H9 (cell line): ENCODE results near the gene MAP2. TPM values are rescaled to one million over a fixed set of nuclear protein-coding genes. Genes with fewer than 3 reads are reported as not detected.

ENCODE experiments used
- DNase-seq: peaks from one replicate; pipeline ENCODE4 v3.0.0-alpha.2; 2017
- H2AFZ ChIP-seq: one replicate; pipeline ENCODE4 v1.6.1; 2013; ENCODE audit warnings: mild to moderate bottlenecking, low read length, control low read depth, moderate library complexity
- H2AK5ac ChIP-seq: 2 replicates; pipeline ENCODE4 v1.6.1; 2013; ENCODE audit warnings: low read length, control low read depth, mixed read lengths; ENCODE audit not compliant: insufficient read length
- H2BK120ac ChIP-seq: one replicate; pipeline ENCODE4 v1.6.1; 2013; ENCODE audit warnings: low read depth, mild to moderate bottlenecking, low read length, control low read depth, inconsistent platforms; ENCODE audit not compliant: poor library complexity, severe bottlenecking
- H2BK12ac ChIP-seq: 2 replicates; pipeline ENCODE4 v1.6.1; 2013; ENCODE audit warnings: low read length, control low read depth, mixed read lengths, low read depth; ENCODE audit not compliant: insufficient read length
- H2BK15ac ChIP-seq: 2 replicates; pipeline ENCODE4 v1.6.1; 2013; ENCODE audit warnings: low read depth, low read length, control low read depth
- H2BK20ac ChIP-seq: one replicate; pipeline ENCODE4 v1.6.1; 2013; ENCODE audit warnings: low read depth, mild to moderate bottlenecking, low read length, control low read depth, inconsistent platforms; ENCODE audit not compliant: poor library complexity, severe bottlenecking
- H2BK5ac ChIP-seq: 2 replicates; pipeline ENCODE4 v1.6.1; 2013; ENCODE audit warnings: low read length, control low read depth, mixed read lengths; ENCODE audit not compliant: insufficient read length
- H3K14ac ChIP-seq: 2 replicates; pipeline ENCODE4 v1.6.1; 2013; ENCODE audit warnings: low read length, control low read depth; ENCODE audit not compliant: insufficient read depth
- H3K18ac ChIP-seq: 2 replicates; pipeline ENCODE4 v1.6.1; 2013; ENCODE audit warnings: low read depth, mild to moderate bottlenecking, mixed read lengths, low read length, control low read depth; ENCODE audit not compliant: insufficient read length
- H3K23ac ChIP-seq: 2 replicates; pipeline ENCODE4 v1.6.1; 2013; ENCODE audit warnings: low read length, control low read depth, mixed read lengths, low read depth; ENCODE audit not compliant: insufficient read length
- H3K23me2 ChIP-seq: 2 replicates; pipeline ENCODE4 v1.6.1; 2013; ENCODE audit warnings: low read depth, mild to moderate bottlenecking, mixed read lengths, low read length, control low read depth; ENCODE audit not compliant: insufficient read length, poor library complexity, severe bottlenecking
- H3K27ac ChIP-seq: 2 replicates; pipeline ENCODE4 v1.5.1; 2013; ENCODE audit warnings: low read length, control low read depth, mixed read lengths, low read depth; ENCODE audit not compliant: insufficient read length
- H3K27me3 ChIP-seq: 2 replicates; pipeline ENCODE4 v1.6.1; 2013; ENCODE audit warnings: low read length, control low read depth, inconsistent platforms; ENCODE audit not compliant: insufficient read depth
- H3K4ac ChIP-seq: 2 replicates; pipeline ENCODE4 v1.6.1; 2013; ENCODE audit warnings: low read depth, mild to moderate bottlenecking, control low read depth, inconsistent platforms, low read length, moderate library complexity
- H3K4me1 ChIP-seq: 2 replicates; pipeline ENCODE4 v1.6.1; 2013; ENCODE audit warnings: low read length, control low read depth, inconsistent platforms; ENCODE audit not compliant: insufficient read depth
- H3K4me2 ChIP-seq: 2 replicates; pipeline ENCODE4 v1.6.1; 2013; ENCODE audit warnings: low read length, control low read depth, mixed read lengths; ENCODE audit not compliant: insufficient read length, insufficient read depth
- H3K56ac ChIP-seq: 2 replicates; pipeline ENCODE4 v1.6.1; 2013; ENCODE audit warnings: low read depth, mild to moderate bottlenecking, mixed read lengths, low read length, control low read depth; ENCODE audit not compliant: insufficient read length
- H3K79me1 ChIP-seq: 2 replicates; pipeline ENCODE4 v1.6.1; 2013; ENCODE audit warnings: low read depth, mild to moderate bottlenecking, moderate library complexity, low read length, control low read depth, inconsistent platforms; ENCODE audit not compliant: insufficient read depth, poor library complexity, severe bottlenecking
- H3K79me2 ChIP-seq: 2 replicates; pipeline ENCODE4 v1.6.1; 2013; ENCODE audit warnings: low read length, control low read depth, inconsistent platforms; ENCODE audit not compliant: insufficient read depth
- H3K9ac ChIP-seq: 2 replicates; pipeline ENCODE4 v1.6.1; 2013; ENCODE audit warnings: low read length, control low read depth, mixed read lengths; ENCODE audit not compliant: insufficient read length; ENCODE audit errors: extremely low read depth
- H3K9me3 ChIP-seq: one replicate; pipeline ENCODE4 v1.6.1; 2013; ENCODE audit warnings: low read depth, low read length, inconsistent platforms; ENCODE audit not compliant: control insufficient read depth
- H3T11ph ChIP-seq: one replicate; pipeline ENCODE4 v1.6.1; 2013; ENCODE audit warnings: mild to moderate bottlenecking, low read length, control low read depth, inconsistent platforms
- H4K20me1 ChIP-seq: one replicate; pipeline ENCODE4 v1.6.1; 2013; ENCODE audit not compliant: control insufficient read depth, insufficient read length, insufficient read depth
- H4K5ac ChIP-seq: 2 replicates; pipeline ENCODE4 v1.6.1; 2013; ENCODE audit warnings: low read depth, mild to moderate bottlenecking, mixed read lengths, low read length, control low read depth; ENCODE audit not compliant: insufficient read length
- H4K8ac ChIP-seq: replicated peaks from 2 replicates; pipeline ENCODE4 v1.6.1; 2013; ENCODE audit warnings: low read length, control low read depth, mixed read lengths, low read depth; ENCODE audit not compliant: insufficient read length
- H4K91ac ChIP-seq: 2 replicates; pipeline ENCODE4 v1.6.1; 2013; ENCODE audit warnings: low read depth, mild to moderate bottlenecking, moderate library complexity, mixed read lengths, low read length, control low read depth; ENCODE audit not compliant: insufficient read length
- H3K27ac Mint-ChIP-seq, 3 experiments: 2 replicates in 2 of 3; 3 replicates in 1 of 3; pipeline ENCODE4 v1.8.0; 2020 to 2021; ENCODE audit warnings: mixed read lengths in 3 of 3, mild to moderate bottlenecking in 1 of 3, moderate library complexity in 1 of 3
- H3K27me3 Mint-ChIP-seq: 2 replicates; pipeline ENCODE4 v1.8.0; 2021; ENCODE audit warnings: low read depth, mild to moderate bottlenecking, moderate library complexity, mixed read lengths
- H3K36me3 Mint-ChIP-seq, 3 experiments: 2 replicates in 2 of 3; 3 replicates in 1 of 3; pipeline ENCODE4 v1.8.0; 2020 to 2021; ENCODE audit warnings: low read depth in 3 of 3, mixed read lengths in 3 of 3; ENCODE audit not compliant: insufficient read depth in 1 of 3
- H3K4me1 Mint-ChIP-seq, 2 experiments: 2 replicates each; pipeline ENCODE4 v1.8.0; 2020; ENCODE audit warnings: mixed read lengths in 2 of 2
- H3K4me3 Mint-ChIP-seq, 2 experiments: 2 replicates in 1 of 2; 3 replicates in 1 of 2; pipeline ENCODE4 v1.8.0; 2020 to 2021; ENCODE audit warnings: mild to moderate bottlenecking in 2 of 2, mixed read lengths in 2 of 2, moderate library complexity in 1 of 2
- H3K9me3 Mint-ChIP-seq, 2 experiments: 2 replicates in 1 of 2; 3 replicates in 1 of 2; pipeline ENCODE4 v1.8.0; 2020; ENCODE audit warnings: mild to moderate bottlenecking in 2 of 2, mixed read lengths in 2 of 2, moderate library complexity in 1 of 2
- WGBS: extraction: QIAGEN DNeasy Blood & Tissue Kit; methylation state at CpG from one replicate; pipeline ENCODE4 v1.1.7; 2013; ENCODE audit warnings: missing lambda C conversion rate, low lambda C conversion rate, mixed read lengths; ENCODE audit not compliant: insufficient read length; ENCODE audit errors: extremely low coverage; 5-methylcytosine and 5-hydroxymethylcytosine counted together
- total RNA-seq: library from RNA; stranded (reverse); gene quantifications from 2 replicates; pipeline ENCODE4 v1.2.1, GENCODE V29; 2021
- TF ChIP-seq, protein P1 (sequence below): fragments of 200-600 bp; sonication (generic); conservative IDR thresholded peaks from 3 replicates; pipeline ENCODE4 v1.8.0; 2021; ENCODE audit warnings: antibody characterized with exemption, mild to moderate bottlenecking

Gene MAP2
- total RNA-seq, 1 experiment from 2014 or later, result 0.87 TPM

DNA sequence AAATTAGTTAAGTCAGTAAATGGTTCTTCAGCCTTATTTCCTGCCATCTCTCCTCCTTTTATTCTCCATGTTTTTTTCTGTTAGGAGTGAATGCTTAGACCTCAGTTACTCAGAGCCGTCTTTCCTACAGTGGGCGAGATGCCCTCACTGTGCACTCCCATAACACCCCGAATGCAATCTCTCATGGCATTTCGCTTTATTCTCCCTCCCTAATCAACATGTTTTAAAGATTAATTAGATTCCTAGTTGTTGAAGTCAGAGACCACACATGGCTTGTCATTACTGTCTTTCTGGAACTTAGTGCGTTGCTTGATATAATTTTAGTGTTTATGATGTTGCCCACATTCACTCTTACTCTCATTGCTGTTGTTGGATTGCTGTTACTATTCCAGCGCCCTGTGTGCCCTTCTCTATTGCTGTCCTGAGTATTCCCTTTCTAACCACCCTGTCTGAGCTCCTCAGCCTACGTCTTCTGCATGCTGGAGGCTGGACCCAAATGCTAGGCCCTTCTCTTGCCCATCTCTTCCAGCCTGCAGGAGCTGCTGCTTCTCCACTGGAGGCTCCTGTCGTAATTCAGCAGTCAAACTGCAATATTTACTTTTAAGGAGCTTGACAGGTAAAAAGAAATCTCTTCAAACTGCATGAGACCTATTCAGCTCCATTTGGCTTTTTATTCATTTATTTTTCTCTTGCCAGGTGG lies 99.3 kb downstream of the MAP2 start:
- Histone ChIP-seq H3K23me2 (no peaks in the 10 kb centered on the region), H3K4me2 (no peak overlapping the region), H3K9ac (no peak overlapping the region), H3K14ac (no peak overlapping the region), H3K9me3 (no peaks in the 10 kb centered on the region), H4K91ac (no peak overlapping the region), H4K8ac (no peak overlapping the region), H3K23ac (no peak overlapping the region), H4K20me1 (no peaks in the 10 kb centered on the region), H2BK15ac (no peak overlapping the region), H2BK5ac (no peak overlapping the region), H2BK12ac (no peak overlapping the region), H3T11ph (no peak overlapping the region), H3K27ac (no peak overlapping the region), H3K27me3 (peaks cover 12% of the 10 kb centered on the region; the same call in 1 of the 2 replicates), H3K79me2 (no peaks in the 10 kb centered on the region), H3K4ac (no peak overlapping the region), H2AFZ (no peak overlapping the region), H4K5ac (no peak overlapping the region), H2BK120ac (no peak overlapping the region), H3K4me1 (no peaks in the 10 kb centered on the region), H3K79me1 (no peaks in the 10 kb centered on the region), H2BK20ac (no peak overlapping the region), H3K56ac (no peak overlapping the region), H3K18ac (no peak overlapping the region), H2AK5ac (no peak overlapping the region)
- H3K36me3 Mint-ChIP-seq, result peaks cover 0 to 10% (median 3%) of the 10 kb centered on the region in 3 experiments; a peak in 3 of 7 replicates
- H3K27ac Mint-ChIP-seq, result no peak overlapping the region
- TF ChIP-seq, protein P1, sequence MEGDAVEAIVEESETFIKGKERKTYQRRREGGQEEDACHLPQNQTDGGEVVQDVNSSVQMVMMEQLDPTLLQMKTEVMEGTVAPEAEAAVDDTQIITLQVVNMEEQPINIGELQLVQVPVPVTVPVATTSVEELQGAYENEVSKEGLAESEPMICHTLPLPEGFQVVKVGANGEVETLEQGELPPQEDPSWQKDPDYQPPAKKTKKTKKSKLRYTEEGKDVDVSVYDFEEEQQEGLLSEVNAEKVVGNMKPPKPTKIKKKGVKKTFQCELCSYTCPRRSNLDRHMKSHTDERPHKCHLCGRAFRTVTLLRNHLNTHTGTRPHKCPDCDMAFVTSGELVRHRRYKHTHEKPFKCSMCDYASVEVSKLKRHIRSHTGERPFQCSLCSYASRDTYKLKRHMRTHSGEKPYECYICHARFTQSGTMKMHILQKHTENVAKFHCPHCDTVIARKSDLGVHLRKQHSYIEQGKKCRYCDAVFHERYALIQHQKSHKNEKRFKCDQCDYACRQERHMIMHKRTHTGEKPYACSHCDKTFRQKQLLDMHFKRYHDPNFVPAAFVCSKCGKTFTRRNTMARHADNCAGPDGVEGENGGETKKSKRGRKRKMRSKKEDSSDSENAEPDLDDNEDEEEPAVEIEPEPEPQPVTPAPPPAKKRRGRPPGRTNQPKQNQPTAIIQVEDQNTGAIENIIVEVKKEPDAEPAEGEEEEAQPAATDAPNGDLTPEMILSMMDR, result no peak
- WGBS, result no CpG with 5 or more reads among the region's 8 CpGs
- peaks cover 97% of the 10 kb centered on the region for H3K27me3 Mint-ChIP-seq
- DNase-seq, result no peak
- peaks cover 14 to 33% of the 10 kb centered on the region in 2 experiments for H3K4me1 Mint-ChIP-seq
- no peak overlapping the region for H3K4me3 Mint-ChIP-seq
- H3K9me3 Mint-ChIP-seq, result peaks cover 4% of the 10 kb centered on the region in 2 experiments; a peak in 4 of 5 replicates
